ENCODE results near the gene XIRP1. TPM values are rescaled to one million over a fixed set of nuclear protein-coding genes. Genes with fewer than 3 reads are reported as not detected.
A peak's percentile ranks its signal among the peaks of the same experiment; 100 is the strongest.

The XIRP1 gene
- total RNA-seq, 2 donors from 2014 or later = not detected

DNA sequence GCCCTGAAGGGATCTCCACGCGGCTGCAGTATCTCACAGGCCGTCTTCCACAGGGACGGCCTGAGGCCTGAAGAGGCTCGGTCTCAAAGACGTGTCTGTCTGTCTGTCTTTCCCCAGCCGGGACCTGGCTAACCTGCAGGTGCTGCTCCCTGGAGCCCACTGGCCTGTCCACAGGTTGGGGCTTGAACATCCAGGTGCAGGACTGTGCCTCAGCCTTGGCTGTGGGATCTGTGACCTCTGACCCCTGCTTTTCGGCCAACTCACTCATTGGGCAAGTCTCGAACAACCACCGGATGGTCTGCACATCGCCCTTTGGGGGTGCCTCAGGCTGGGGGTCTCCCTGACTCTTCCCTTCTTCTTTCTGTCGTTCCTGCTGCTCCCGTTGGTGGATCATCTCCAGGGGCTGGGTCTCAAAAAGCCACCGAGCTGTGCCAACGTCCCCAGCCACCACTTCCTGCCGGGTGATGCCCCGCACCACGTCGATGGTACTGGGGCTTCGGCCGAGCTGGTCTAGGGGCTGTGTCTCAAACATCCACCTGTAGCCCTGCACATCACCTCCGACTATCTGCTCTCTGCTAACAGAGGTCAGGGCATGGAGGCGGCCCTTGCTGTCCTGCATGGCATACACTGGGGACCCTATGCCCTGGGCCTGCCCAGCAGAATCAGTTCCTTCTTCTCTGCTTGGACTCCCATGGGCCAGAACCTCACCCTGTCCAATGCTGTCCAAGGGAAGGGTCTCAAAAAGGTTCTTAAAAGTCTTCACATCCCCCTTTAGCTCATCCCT, 4.8 kb downstream of the XIRP1 start:
- H3K27ac Mint-ChIP-seq = peak overlapping the region; percentile 55
- no peaks in the 10 kb centered on the region for H3K36me3 ChIP-seq (ENCODE audit: control insufficient read depth, insufficient read depth, low read length)
- TF ChIP-seq, protein P1, sequence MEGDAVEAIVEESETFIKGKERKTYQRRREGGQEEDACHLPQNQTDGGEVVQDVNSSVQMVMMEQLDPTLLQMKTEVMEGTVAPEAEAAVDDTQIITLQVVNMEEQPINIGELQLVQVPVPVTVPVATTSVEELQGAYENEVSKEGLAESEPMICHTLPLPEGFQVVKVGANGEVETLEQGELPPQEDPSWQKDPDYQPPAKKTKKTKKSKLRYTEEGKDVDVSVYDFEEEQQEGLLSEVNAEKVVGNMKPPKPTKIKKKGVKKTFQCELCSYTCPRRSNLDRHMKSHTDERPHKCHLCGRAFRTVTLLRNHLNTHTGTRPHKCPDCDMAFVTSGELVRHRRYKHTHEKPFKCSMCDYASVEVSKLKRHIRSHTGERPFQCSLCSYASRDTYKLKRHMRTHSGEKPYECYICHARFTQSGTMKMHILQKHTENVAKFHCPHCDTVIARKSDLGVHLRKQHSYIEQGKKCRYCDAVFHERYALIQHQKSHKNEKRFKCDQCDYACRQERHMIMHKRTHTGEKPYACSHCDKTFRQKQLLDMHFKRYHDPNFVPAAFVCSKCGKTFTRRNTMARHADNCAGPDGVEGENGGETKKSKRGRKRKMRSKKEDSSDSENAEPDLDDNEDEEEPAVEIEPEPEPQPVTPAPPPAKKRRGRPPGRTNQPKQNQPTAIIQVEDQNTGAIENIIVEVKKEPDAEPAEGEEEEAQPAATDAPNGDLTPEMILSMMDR (conservative IDR thresholded peaks at IDR 0.05) = no peak

DNA sequence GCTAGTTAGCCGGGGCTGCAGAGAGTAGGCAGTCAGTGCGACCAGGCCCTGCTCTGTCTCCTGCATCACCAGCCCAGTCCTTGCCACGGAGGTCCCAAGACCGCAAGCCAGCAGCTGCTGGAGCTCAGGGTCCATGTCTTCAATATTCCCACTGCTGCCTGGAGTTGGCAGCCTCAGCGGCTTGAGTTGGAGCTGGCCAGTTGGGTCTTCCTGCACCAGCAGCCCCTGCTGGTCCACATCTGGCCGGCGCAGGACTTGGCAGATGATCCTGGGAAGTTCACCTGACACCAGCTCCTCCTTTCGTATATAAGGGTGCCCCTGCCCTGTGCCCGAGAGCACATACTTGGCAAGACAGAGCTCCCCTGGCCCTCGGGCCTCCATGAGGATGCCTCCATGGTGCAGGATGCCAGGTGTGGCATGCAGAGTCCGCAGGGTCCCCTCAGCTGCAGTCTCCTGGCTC, 5.7 kb downstream of the XIRP1 start:
- Mint-ChIP-seq H3K4me1 (no peaks in the 10 kb centered on the region), H3K36me3 (ENCODE audit: low read depth) (no peaks in the 10 kb centered on the region), H3K27me3 (ENCODE audit: insufficient read depth) (no peaks in the 10 kb centered on the region), H3K9me3 (no peaks in the 10 kb centered on the region), H3K4me3 (no peak overlapping the region), H3K27ac (no peak overlapping the region)
- TF ChIP-seq, protein P1 (conservative IDR thresholded peaks at IDR 0.05) = no peak
- WGBS, 2 experiments (ENCODE audit: insufficient coverage in 1 of 2, insufficient read length in 1 of 2) = 93 to 94% methylated on average over 9 to 11 of the region's 11 CpGs
- H3K4me1 ChIP-seq (ENCODE audit: control insufficient read depth, insufficient read depth, low read length) = no peaks in the 10 kb centered on the region
- H3K9ac ChIP-seq (ENCODE audit: extremely low read depth, low read length, poor library complexity, severe bottlenecking) = no peak overlapping the region
- H3K27ac ChIP-seq (ENCODE audit: low read depth, low read length) = no peak overlapping the region
- DNase-seq = no peak
- no peaks in the 10 kb centered on the region for H3K27me3 ChIP-seq (ENCODE audit: control insufficient read depth, insufficient read depth, low read length, poor library complexity, severe bottlenecking)
- H3K9me3 ChIP-seq (ENCODE audit: control insufficient read depth, low read length) = no peaks in the 10 kb centered on the region
- H3K4me3 ChIP-seq (ENCODE audit: low read length) = no peak overlapping the region
- H3K36me3 ChIP-seq (ENCODE audit: control insufficient read depth, insufficient read depth, low read length) = no peaks in the 10 kb centered on the region

More for the DNA sequence above, 4.8 kb downstream of the XIRP1 start:
- Mint-ChIP-seq H3K4me1 (no peaks in the 10 kb centered on the region), H3K9me3 (no peaks in the 10 kb centered on the region), H3K4me3 (no peak overlapping the region), H3K27me3 (ENCODE audit: insufficient read depth) (no peaks in the 10 kb centered on the region), H3K36me3 (ENCODE audit: low read depth) (no peaks in the 10 kb centered on the region)
- DNase-seq = no peak
- H3K9ac ChIP-seq (ENCODE audit: extremely low read depth, low read length, poor library complexity, severe bottlenecking) = no peak overlapping the region
- no peaks in the 10 kb centered on the region for H3K4me1 ChIP-seq (ENCODE audit: control insufficient read depth, insufficient read depth, low read length)
- H3K4me3 ChIP-seq (ENCODE audit: low read length) = no peak overlapping the region
- no peaks in the 10 kb centered on the region for H3K27me3 ChIP-seq (ENCODE audit: control insufficient read depth, insufficient read depth, low read length, poor library complexity, severe bottlenecking)
- 94% methylated on average over 19 to 23 of the region's 23 CpGs for WGBS, 2 experiments (ENCODE audit: insufficient coverage in 1 of 2, insufficient read length in 1 of 2)
- no peak overlapping the region for H3K27ac ChIP-seq (ENCODE audit: low read depth, low read length)
- H3K9me3 ChIP-seq (ENCODE audit: control insufficient read depth, low read length) = no peaks in the 10 kb centered on the region

DNA sequence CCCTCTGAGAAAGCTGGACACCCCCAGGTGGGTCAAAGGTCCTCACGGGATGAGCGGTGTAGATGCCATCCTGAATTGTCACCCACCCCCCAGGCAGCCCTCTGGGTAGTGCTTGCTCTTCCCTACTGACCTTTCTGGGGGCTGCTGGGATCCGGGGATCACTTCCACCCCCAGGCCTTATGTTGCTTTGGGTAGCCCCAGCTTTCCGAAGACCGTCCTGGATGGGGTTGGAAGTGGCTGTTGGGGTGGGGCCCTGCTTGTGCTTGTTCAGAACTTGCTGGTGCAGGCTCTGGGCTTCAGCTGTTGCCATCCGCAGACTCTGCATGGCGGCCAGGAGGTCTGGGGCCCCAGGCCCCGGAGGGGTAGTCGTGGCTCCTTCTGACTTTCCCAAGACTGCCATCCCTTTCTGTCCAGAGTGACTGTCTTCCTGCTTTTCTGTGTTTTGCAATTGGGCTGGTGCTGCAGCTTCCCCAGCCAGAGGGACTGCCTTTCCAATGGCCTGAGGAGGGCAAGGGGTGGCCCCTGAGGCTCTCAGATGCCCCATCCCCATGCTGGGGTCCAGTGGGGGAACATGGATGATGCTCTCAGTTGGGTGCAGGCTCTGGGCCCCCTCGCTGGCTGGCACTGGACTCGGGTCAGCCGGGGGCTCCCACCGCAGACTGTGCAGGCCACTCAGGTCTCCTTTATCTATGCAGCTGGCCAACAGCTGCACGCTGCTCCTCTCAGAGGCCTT, 6.3 kb downstream of the XIRP1 start:
- Histone ChIP-seq H3K9ac (ENCODE audit: extremely low read depth, low read length, poor library complexity, severe bottlenecking) (no peak overlapping the region), H3K4me3 (ENCODE audit: low read length) (no peak overlapping the region), H3K4me1 (ENCODE audit: control insufficient read depth, insufficient read depth, low read length) (no peaks in the 10 kb centered on the region), H3K36me3 (ENCODE audit: control insufficient read depth, insufficient read depth, low read length) (no peaks in the 10 kb centered on the region), H3K27ac (ENCODE audit: low read depth, low read length) (no peak overlapping the region), H3K9me3 (ENCODE audit: control insufficient read depth, low read length) (no peaks in the 10 kb centered on the region), H3K27me3 (ENCODE audit: control insufficient read depth, insufficient read depth, low read length, poor library complexity, severe bottlenecking) (no peaks in the 10 kb centered on the region)
- H3K27ac Mint-ChIP-seq = no peak overlapping the region
- no peaks in the 10 kb centered on the region for H3K9me3 Mint-ChIP-seq
- H3K27me3 Mint-ChIP-seq (ENCODE audit: insufficient read depth) = no peaks in the 10 kb centered on the region
- H3K4me1 Mint-ChIP-seq = no peaks in the 10 kb centered on the region
- no peaks in the 10 kb centered on the region for H3K36me3 Mint-ChIP-seq (ENCODE audit: low read depth)
- DNase-seq = no peak
- TF ChIP-seq, protein P1 (conservative IDR thresholded peaks at IDR 0.05) = no peak
- WGBS, 2 experiments (ENCODE audit: insufficient coverage in 1 of 2, insufficient read length in 1 of 2) = 94 to 99% methylated on average over 7 to 14 of the region's 14 CpGs
- no peak overlapping the region for H3K4me3 Mint-ChIP-seq

Data from endodermal cell (in vitro differentiated cells).